GM12878 (cell line): Measurements from ENCODE around the gene C1QTNF3. TPM values are rescaled to one million over a fixed set of nuclear protein-coding genes. Genes with fewer than 3 reads are reported as not detected.

Experiments
- ATAC-seq: fragments of 200-7000 bp; cut with Tn5 transposase; 3 replicates; pipeline ENCODE4 v1.9.1; 2020; ENCODE audit warnings: mild to moderate bottlenecking, moderate library complexity
- BruUV-seq: library from RNA; stranded (reverse); fragments of 400-500 nt; replicated peaks from 2 replicates; lab custom pipeline; 2021; lab: Mats Ljungman, UMichigan
- CTCF ChIA-PET: fragments of 300-600 bp; sonication (Branson Sonifier 250); formaldehyde crosslinking; extraction: SDS; loops from one replicate; lab custom pipeline; 2021; ENCODE audit warnings: inconsistent platforms; lab: Yijun Ruan, JAX
- POLR2A ChIA-PET: fragments of 350-600 bp; formaldehyde crosslinking; extraction: SDS; loops from one replicate; lab custom pipeline; 2021; ENCODE audit warnings: inconsistent platforms; lab: Charles Lee
- RAD21 ChIA-PET: fragments of 300-600 bp; sonication (Branson Sonifier 250); formaldehyde crosslinking; loops from one replicate; lab custom pipeline; 2023; ENCODE audit warnings: antibody characterized with exemption; ENCODE audit not compliant: unreplicated experiment; lab: Charles Lee
- SMC1A ChIA-PET: fragments of 300-600 bp; sonication (Branson Sonifier 250); formaldehyde crosslinking; loops from one replicate; lab custom pipeline; 2023; ENCODE audit not compliant: unreplicated experiment, uncharacterized antibody; lab: Charles Lee
- DNase-seq: peaks from one replicate; pipeline ENCODE4 v3.0.0-alpha.2; 2011; ENCODE audit warnings: low read depth, low spot score
- FAIRE-seq: peaks from 3 replicates; lab custom pipeline; 2011; peaks lifted over from hg19 to GRCh38; lab: Jason Lieb, UNC
- H2AFZ ChIP-seq: 2 replicates; pipeline ENCODE4 v1.6.0; 2011; ENCODE audit warnings: low read depth, low read length, control low read depth; ENCODE audit not compliant: control insufficient read depth
- H3K27ac ChIP-seq: 2 replicates; pipeline ENCODE4 v1.5.1; 2011; ENCODE audit warnings: control low read depth; ENCODE audit not compliant: control insufficient read depth, insufficient read depth
- H3K27me3 ChIP-seq, 2 experiments: replicated peaks in 1 of 2; 2 replicates each; pipeline versions ENCODE4 v1.6.0 to v1.6.1; 2011; ENCODE audit warnings: low read length in 1 of 2; ENCODE audit not compliant: control insufficient read depth in 2 of 2, insufficient read depth in 2 of 2
- H3K36me3 ChIP-seq, 2 experiments: 2 replicates each; pipeline ENCODE4 v1.5.1; 2011; ENCODE audit warnings: low read length in 1 of 2; ENCODE audit not compliant: control insufficient read depth in 2 of 2, insufficient read depth in 2 of 2
- H3K4me1 ChIP-seq: 2 replicates; pipeline ENCODE4 v1.6.1; 2011; ENCODE audit warnings: mild to moderate bottlenecking, low read length, moderate library complexity, mixed read lengths; ENCODE audit not compliant: control insufficient read depth, insufficient read depth
- H3K4me2 ChIP-seq: 2 replicates; pipeline ENCODE4 v1.6.0; 2011; ENCODE audit warnings: control low read depth; ENCODE audit not compliant: control insufficient read depth, insufficient read depth
- H3K4me3 ChIP-seq: fragments of 200-600 bp; sonication (generic); 2 replicates; pipeline ENCODE4 v1.5.1; 2016
- H3K79me2 ChIP-seq: 2 replicates; pipeline ENCODE4 v1.6.0; 2011; ENCODE audit warnings: low read length; ENCODE audit not compliant: control insufficient read depth, insufficient read depth
- H3K9ac ChIP-seq: 2 replicates; pipeline ENCODE4 v1.8.0; 2011; ENCODE audit warnings: low read length, control low read depth, mixed read lengths; ENCODE audit not compliant: control insufficient read depth, insufficient read depth
- H3K9me3 ChIP-seq: replicated peaks from 3 replicates; pipeline ENCODE4 v1.5.1; 2011; ENCODE audit warnings: mild to moderate bottlenecking, low read length; ENCODE audit not compliant: control insufficient read depth, insufficient read depth
- H4K20me1 ChIP-seq: 2 replicates; pipeline ENCODE4 v1.6.0; 2011; ENCODE audit not compliant: control insufficient read depth, insufficient read depth
- ATF7 ChIP-seq: fragments of 450-650 bp; IDR thresholded peaks from 2 replicates; pipeline ENCODE4 v1.6.1; 2016; ENCODE audit warnings: low read depth, mild to moderate bottlenecking
- NR2C2 ChIP-seq: IDR thresholded peaks from 2 replicates; pipeline ENCODE4 v1.6.1; 2011; ENCODE audit warnings: borderline replicate concordance, low read depth; ENCODE audit not compliant: control insufficient read depth, insufficient read length
- PAX8 ChIP-seq: fragments of 450-650 bp; IDR thresholded peaks from 2 replicates; pipeline ENCODE4 v1.6.1; 2017; ENCODE audit warnings: mild to moderate bottlenecking, moderate library complexity
- RAD51 ChIP-seq: fragments of 450-650 bp; IDR thresholded peaks from 2 replicates; pipeline ENCODE4 v1.6.1; 2016; ENCODE audit warnings: moderate library complexity, mild to moderate bottlenecking, inconsistent platforms
- YBX1 ChIP-seq: fragments of 450-650 bp; IDR thresholded peaks from 2 replicates; pipeline ENCODE4 v1.6.1; 2016; ENCODE audit warnings: antibody characterized with exemption
- WGBS: methylation state at CpG from one replicate; pipeline ENCODE4 v1.1.6; 2016; ENCODE audit warnings: low lambda C conversion rate; ENCODE audit not compliant: insufficient replicate concordance, insufficient coverage; ENCODE audit errors: missing lambda C conversion rate; 5-methylcytosine and 5-hydroxymethylcytosine counted together
- in situ Hi-C: fragments of 300-500 bp; cut with MboI; formaldehyde crosslinking; loops from 9 replicates; pipeline ENCODE4 v1.14.3; 2018; ENCODE audit warnings: mixed read lengths
- intact Hi-C: fragments of 100-400 bp; cut with micrococcal nuclease; formaldehyde crosslinking; loops from one replicate; pipeline ENCODE4 v1.14.2; 2022; ENCODE audit not compliant: unreplicated experiment
- polyA plus RNA-seq, 11 experiments: library from polyadenylated mRNA; depleted of rRNA in 4 of 11; unstranded in 6 of 11; stranded (reverse) in 5 of 11; fragments of >200 nt; fragmentation: Nextera tagmentation in 4 of 11; fragmentation: Illumina TruSeq in 1 of 11; extraction: Ambion mirVana in 4 of 11; extraction: Trizol in 1 of 11; gene quantifications; 1 replicate in 1 of 11; 2 replicates in 10 of 11; pipeline versions ENCODE4 v1.2.1 to v1.2.3, GENCODE V29; 2011 to 2016; ENCODE audit warnings: inconsistent platforms in 2 of 11, missing spikeins in 2 of 11, low read depth in 1 of 11
- total RNA-seq, 4 experiments: library from RNA; depleted of rRNA in 3 of 4; stranded (reverse); fragments of >200 nt in 3 of 4; fragmentation: Illumina TruSeq in 1 of 4; extraction: Trizol in 1 of 4; gene quantifications; 2 replicates each; pipeline versions ENCODE4 v1.2.1 to v1.2.3, GENCODE V29; 2013 to 2021
- TF ChIP-seq, protein P1 (sequence below): fragments of 450-650 bp; IDR thresholded peaks from 2 replicates; pipeline ENCODE4 v1.6.1; 2017; ENCODE audit warnings: antibody characterized with exemption, mild to moderate bottlenecking, moderate library complexity
- TF ChIP-seq, protein P2 (sequence below): fragments of 150-350 bp; IDR thresholded peaks from 2 replicates; pipeline ENCODE4 v1.6.1; 2014; ENCODE audit warnings: mild to moderate bottlenecking, low read depth, low read length
- TF ChIP-seq, protein P3 (sequence below): fragments of 450-650 bp; formaldehyde crosslinking; IDR thresholded peaks from 2 replicates; pipeline ENCODE4 v1.5.0; 2022; ENCODE audit warnings: mild to moderate bottlenecking, missing genetic modification characterization
- TF ChIP-seq, protein P4 (sequence below): fragments of 450-650 bp; IDR thresholded peaks from 2 replicates; pipeline ENCODE4 v1.6.1; 2016; ENCODE audit warnings: mild to moderate bottlenecking, moderate library complexity, borderline replicate concordance

Gene C1QTNF3
- total and polyA plus RNA-seq, 10 of the 15 experiments (the other 5 are each of a cell fraction or from before 2014, with no cell fraction given): 0.39 to 6.3 (median 1.3) TPM

DNA sequence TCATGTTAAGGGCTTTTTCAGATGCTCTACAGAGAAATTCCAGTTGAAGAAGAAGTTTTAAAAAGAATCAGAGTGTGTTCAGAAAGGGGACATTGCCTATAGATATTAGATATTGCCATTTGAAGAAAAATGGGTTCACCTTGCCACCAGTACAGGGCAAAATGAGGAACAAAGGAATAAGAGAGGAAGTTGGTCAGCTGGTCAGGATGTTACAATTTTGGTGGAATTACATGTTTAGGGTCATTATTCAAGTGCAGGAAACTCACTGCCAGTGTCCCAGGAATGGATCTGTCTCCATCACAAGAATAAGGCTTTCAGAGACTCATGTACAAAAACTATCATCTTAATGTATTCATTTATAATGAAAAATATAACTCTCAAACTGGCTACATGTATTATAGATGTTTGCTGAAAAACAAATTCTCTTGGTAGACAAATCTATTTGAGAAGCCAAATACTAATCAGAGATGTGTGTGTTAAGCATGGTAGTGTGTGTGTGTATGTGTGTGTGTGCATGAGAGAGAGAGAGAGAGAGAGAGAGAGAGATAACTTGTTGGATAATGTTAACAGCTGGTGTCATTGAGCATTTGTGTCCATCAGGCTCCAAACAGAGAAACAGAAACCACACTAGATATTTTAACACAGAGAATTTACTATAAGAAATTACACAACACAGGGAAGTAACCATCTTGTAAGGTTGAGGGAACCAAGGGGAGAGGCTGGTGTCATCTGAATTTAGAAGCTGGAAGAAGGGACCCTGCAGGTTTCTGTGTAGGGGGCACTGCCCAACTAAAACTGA lies 5.0 kb upstream of the C1QTNF3 start (continued):
- TF ChIP-seq, protein P1, sequence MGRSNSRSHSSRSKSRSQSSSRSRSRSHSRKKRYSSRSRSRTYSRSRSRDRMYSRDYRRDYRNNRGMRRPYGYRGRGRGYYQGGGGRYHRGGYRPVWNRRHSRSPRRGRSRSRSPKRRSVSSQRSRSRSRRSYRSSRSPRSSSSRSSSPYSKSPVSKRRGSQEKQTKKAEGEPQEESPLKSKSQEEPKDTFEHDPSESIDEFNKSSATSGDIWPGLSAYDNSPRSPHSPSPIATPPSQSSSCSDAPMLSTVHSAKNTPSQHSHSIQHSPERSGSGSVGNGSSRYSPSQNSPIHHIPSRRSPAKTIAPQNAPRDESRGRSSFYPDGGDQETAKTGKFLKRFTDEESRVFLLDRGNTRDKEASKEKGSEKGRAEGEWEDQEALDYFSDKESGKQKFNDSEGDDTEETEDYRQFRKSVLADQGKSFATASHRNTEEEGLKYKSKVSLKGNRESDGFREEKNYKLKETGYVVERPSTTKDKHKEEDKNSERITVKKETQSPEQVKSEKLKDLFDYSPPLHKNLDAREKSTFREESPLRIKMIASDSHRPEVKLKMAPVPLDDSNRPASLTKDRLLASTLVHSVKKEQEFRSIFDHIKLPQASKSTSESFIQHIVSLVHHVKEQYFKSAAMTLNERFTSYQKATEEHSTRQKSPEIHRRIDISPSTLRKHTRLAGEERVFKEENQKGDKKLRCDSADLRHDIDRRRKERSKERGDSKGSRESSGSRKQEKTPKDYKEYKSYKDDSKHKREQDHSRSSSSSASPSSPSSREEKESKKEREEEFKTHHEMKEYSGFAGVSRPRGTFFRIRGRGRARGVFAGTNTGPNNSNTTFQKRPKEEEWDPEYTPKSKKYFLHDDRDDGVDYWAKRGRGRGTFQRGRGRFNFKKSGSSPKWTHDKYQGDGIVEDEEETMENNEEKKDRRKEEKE: no peak

DNA sequence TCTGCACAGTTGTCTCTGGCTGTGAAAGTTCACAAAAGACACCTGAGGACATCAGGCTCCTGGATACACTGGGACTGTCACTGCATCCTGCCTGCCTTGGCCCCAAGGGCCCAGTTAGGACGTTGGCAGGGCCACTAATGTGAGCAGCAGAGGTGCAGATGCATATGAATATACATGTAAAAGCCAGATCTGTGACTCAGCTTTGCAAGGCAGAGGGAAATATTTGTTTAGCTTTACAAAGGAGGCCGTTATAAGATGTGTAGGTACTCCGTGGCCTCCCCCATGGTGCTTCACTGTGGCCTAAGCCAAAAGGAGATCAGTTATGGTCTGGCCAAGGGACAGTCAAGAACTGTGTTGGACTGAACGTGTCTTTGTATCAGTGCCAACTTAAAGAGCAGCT lies 4.1 kb upstream of the C1QTNF3 start:
- no peaks in the 10 kb centered on the region; a peak in 1 of 4 replicates for H3K36me3 ChIP-seq
- SMC1A ChIA-PET: interaction anchor here (0.6 kb wide), 1 partner anchor 10 kb away, joined by 3 read pairs; no protein-coding TSS in a partner anchor
- 44% methylated on average over 4 of the region's 4 CpGs for WGBS
- in situ Hi-C loops (no loop called here), intact Hi-C loops (no loop called here)
- no peak overlapping the region for H3K9ac ChIP-seq
- no peak for DNase-seq
- H3K9me3 ChIP-seq: no peaks in the 10 kb centered on the region
- no peaks in the 10 kb centered on the region for H3K27me3 ChIP-seq
- no peak overlapping the region for H2AFZ ChIP-seq
- no peak for ATAC-seq
- POLR2A ChIA-PET: no interaction called here
- H3K4me2 ChIP-seq: no peak overlapping the region
- no peak overlapping the region for H3K27ac ChIP-seq
- H3K4me1 ChIP-seq: no peaks in the 10 kb centered on the region
- no TSS peak for BruUV-seq
- CTCF ChIA-PET: no interaction called here
- no peak overlapping the region for H3K4me3 ChIP-seq
- FAIRE-seq: no peak
- RAD21 ChIA-PET: no interaction called here
- H4K20me1 ChIP-seq: no peaks in the 10 kb centered on the region
- H3K79me2 ChIP-seq: no peaks in the 10 kb centered on the region
- TF ChIP-seq PAX8: no peak
- no peak for TF ChIP-seq NR2C2
- TF ChIP-seq, protein P2, sequence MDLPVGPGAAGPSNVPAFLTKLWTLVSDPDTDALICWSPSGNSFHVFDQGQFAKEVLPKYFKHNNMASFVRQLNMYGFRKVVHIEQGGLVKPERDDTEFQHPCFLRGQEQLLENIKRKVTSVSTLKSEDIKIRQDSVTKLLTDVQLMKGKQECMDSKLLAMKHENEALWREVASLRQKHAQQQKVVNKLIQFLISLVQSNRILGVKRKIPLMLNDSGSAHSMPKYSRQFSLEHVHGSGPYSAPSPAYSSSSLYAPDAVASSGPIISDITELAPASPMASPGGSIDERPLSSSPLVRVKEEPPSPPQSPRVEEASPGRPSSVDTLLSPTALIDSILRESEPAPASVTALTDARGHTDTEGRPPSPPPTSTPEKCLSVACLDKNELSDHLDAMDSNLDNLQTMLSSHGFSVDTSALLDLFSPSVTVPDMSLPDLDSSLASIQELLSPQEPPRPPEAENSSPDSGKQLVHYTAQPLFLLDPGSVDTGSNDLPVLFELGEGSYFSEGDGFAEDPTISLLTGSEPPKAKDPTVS: no peak
- TF ChIP-seq RAD51: no peak
- TF ChIP-seq, protein P3, sequence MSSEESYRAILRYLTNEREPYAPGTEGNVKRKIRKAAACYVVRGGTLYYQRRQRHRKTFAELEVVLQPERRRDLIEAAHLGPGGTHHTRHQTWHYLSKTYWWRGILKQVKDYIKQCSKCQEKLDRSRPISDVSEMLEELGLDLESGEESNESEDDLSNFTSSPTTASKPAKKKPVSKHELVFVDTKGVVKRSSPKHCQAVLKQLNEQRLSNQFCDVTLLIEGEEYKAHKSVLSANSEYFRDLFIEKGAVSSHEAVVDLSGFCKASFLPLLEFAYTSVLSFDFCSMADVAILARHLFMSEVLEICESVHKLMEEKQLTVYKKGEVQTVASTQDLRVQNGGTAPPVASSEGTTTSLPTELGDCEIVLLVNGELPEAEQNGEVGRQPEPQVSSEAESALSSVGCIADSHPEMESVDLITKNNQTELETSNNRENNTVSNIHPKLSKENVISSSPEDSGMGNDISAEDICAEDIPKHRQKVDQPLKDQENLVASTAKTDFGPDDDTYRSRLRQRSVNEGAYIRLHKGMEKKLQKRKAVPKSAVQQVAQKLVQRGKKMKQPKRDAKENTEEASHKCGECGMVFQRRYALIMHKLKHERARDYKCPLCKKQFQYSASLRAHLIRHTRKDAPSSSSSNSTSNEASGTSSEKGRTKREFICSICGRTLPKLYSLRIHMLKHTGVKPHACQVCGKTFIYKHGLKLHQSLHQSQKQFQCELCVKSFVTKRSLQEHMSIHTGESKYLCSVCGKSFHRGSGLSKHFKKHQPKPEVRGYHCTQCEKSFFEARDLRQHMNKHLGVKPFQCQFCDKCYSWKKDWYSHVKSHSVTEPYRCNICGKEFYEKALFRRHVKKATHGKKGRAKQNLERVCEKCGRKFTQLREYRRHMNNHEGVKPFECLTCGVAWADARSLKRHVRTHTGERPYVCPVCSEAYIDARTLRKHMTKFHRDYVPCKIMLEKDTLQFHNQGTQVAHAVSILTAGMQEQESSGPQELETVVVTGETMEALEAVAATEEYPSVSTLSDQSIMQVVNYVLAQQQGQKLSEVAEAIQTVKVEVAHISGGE (CRISPR knock-in tag): no peak
- TF ChIP-seq YBX1: no peak
- TF ChIP-seq, protein P4, sequence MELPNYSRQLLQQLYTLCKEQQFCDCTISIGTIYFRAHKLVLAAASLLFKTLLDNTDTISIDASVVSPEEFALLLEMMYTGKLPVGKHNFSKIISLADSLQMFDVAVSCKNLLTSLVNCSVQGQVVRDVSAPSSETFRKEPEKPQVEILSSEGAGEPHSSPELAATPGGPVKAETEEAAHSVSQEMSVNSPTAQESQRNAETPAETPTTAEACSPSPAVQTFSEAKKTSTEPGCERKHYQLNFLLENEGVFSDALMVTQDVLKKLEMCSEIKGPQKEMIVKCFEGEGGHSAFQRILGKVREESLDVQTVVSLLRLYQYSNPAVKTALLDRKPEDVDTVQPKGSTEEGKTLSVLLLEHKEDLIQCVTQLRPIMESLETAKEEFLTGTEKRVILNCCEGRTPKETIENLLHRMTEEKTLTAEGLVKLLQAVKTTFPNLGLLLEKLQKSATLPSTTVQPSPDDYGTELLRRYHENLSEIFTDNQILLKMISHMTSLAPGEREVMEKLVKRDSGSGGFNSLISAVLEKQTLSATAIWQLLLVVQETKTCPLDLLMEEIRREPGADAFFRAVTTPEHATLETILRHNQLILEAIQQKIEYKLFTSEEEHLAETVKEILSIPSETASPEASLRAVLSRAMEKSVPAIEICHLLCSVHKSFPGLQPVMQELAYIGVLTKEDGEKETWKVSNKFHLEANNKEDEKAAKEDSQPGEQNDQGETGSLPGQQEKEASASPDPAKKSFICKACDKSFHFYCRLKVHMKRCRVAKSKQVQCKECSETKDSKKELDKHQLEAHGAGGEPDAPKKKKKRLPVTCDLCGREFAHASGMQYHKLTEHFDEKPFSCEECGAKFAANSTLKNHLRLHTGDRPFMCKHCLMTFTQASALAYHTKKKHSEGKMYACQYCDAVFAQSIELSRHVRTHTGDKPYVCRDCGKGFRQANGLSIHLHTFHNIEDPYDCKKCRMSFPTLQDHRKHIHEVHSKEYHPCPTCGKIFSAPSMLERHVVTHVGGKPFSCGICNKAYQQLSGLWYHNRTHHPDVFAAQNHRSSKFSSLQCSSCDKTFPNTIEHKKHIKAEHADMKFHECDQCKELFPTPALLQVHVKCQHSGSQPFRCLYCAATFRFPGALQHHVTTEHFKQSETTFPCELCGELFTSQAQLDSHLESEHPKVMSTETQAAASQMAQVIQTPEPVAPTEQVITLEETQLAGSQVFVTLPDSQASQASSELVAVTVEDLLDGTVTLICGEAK: no peak
- TF ChIP-seq ATF7: no peak
